ENCODE results near the gene SLC25A26. TPM values are rescaled to one million over a fixed set of nuclear protein-coding genes. Genes with fewer than 3 reads are reported as not detected.
"Not testable (repeated sequence)": the region's sequence is repeated elsewhere in the genome, so short reads cannot be mapped to it uniquely, and the experiment has no call there.

Gene SLC25A26
- total RNA-seq, 4 donors from 2014 or later = 13.3 to 29.1 (median 22.8) TPM

GRCh38 chr3:66280304-66280703, 59.5 kb downstream of the SLC25A26 start:
- Histone ChIP-seq H3K36me3 (no peaks in the 10 kb centered on the region), H3K27ac (no peak overlapping the region), H3K4me3 (no peak overlapping the region), H3K27me3 (no peaks in the 10 kb centered on the region), H3K4me1 (no peaks in the 10 kb centered on the region), H3K9me3 (no peaks in the 10 kb centered on the region)
- no peak for TF ChIP-seq EP300 (IDR thresholded peaks at IDR 0.05)
- TF ChIP-seq POLR2A (IDR thresholded peaks at IDR 0.05) = no peak
- TF ChIP-seq POLR2AphosphoS5 (IDR thresholded peaks at IDR 0.05) = no peak
- TF ChIP-seq CTCF (IDR thresholded peaks at IDR 0.05) = no peak
- DNase-seq (ENCODE audit: low spot score in 2 of 2) = no peak
- 93% methylated on average over 3 of the region's 3 CpGs for WGBS

- H3K4me1 ChIP-seq; DNase-seq (ENCODE audit: low spot score in 2 of 2); H3K9me3 ChIP-seq; H3K27me3 ChIP-seq; H3K27ac ChIP-seq; H3K36me3 ChIP-seq; H3K4me3 ChIP-seq: not testable (repeated sequence)
- 78% methylated on average over 4 of the region's 4 CpGs for WGBS
Observed at GRCh38 chr3:66291922-66292321, 71.1 kb downstream of the SLC25A26 start.

GRCh38 chr3:66297260-66297873, 76.6 kb downstream of the SLC25A26 start:
- H3K27me3 ChIP-seq = no peaks in the 10 kb centered on the region
- no peak for DNase-seq (ENCODE audit: low spot score in 2 of 2)
- no peak for TF ChIP-seq POLR2A (IDR thresholded peaks at IDR 0.05)
- no peak for TF ChIP-seq EP300 (IDR thresholded peaks at IDR 0.05)
- TF ChIP-seq POLR2AphosphoS5 (IDR thresholded peaks at IDR 0.05) = no peak
- no peak for TF ChIP-seq CTCF (IDR thresholded peaks at IDR 0.05)
- H3K9me3 ChIP-seq = no peaks in the 10 kb centered on the region
- H3K36me3 ChIP-seq = no peaks in the 10 kb centered on the region
- no peak overlapping the region for H3K4me3 ChIP-seq
- H3K27ac ChIP-seq = no peak overlapping the region
- WGBS = 66% methylated on average over 2 of the region's 2 CpGs
- H3K4me1 ChIP-seq = peaks cover 9% of the 10 kb centered on the region

GRCh38 chr3:66297900-66298299, 77.1 kb downstream of the SLC25A26 start:
- Histone ChIP-seq H3K9me3 (no peaks in the 10 kb centered on the region), H3K27me3 (no peaks in the 10 kb centered on the region), H3K36me3 (no peaks in the 10 kb centered on the region), H3K4me1 (peaks cover 9% of the 10 kb centered on the region), H3K4me3 (no peak overlapping the region), H3K27ac (no peak overlapping the region)
- no peak for DNase-seq (ENCODE audit: low spot score in 2 of 2)
- TF ChIP-seq POLR2AphosphoS5 (IDR thresholded peaks at IDR 0.05) (no peak), POLR2A (IDR thresholded peaks at IDR 0.05) (no peak), CTCF (IDR thresholded peaks at IDR 0.05) (no peak), EP300 (IDR thresholded peaks at IDR 0.05) (no peak)
- WGBS = 53% methylated on average over 2 of the region's 2 CpGs

- WGBS = 42% methylated on average over 1 of the region's 1 CpG
- no peaks in the 10 kb centered on the region for H3K36me3 ChIP-seq
- H3K4me3 ChIP-seq = no peak overlapping the region
- H3K27ac ChIP-seq = no peak overlapping the region
- H3K4me1 ChIP-seq = peaks cover 9% of the 10 kb centered on the region
- TF ChIP-seq POLR2A (IDR thresholded peaks at IDR 0.05) (no peak), CTCF (IDR thresholded peaks at IDR 0.05) (no peak), EP300 (IDR thresholded peaks at IDR 0.05) (no peak), POLR2AphosphoS5 (IDR thresholded peaks at IDR 0.05) (no peak)
- no peak for DNase-seq (ENCODE audit: low spot score in 2 of 2)
- H3K27me3 ChIP-seq = no peaks in the 10 kb centered on the region
- H3K9me3 ChIP-seq = no peaks in the 10 kb centered on the region
Observed at GRCh38 chr3:66298591-66298990, 77.8 kb downstream of the SLC25A26 start.

GRCh38 chr3:66299085-66299484, 78.3 kb downstream of the SLC25A26 start:
- not testable (repeated sequence) for H3K36me3 ChIP-seq; H3K4me3 ChIP-seq; H3K27me3 ChIP-seq; H3K9me3 ChIP-seq; H3K4me1 ChIP-seq; H3K27ac ChIP-seq; DNase-seq (ENCODE audit: low spot score in 2 of 2)
- 83% methylated on average over 7 of the region's 7 CpGs for WGBS
